ENCODE measurements around the gene PIGM. TPM values are rescaled to one million over a fixed set of nuclear protein-coding genes. Genes with fewer than 3 reads are reported as not detected.

PIGM gene
- total RNA-seq, 1 experiment from 2014 or later: 7.7 TPM

GRCh38 chr1:160025314-160025713 lies 6.5 kb downstream of the PIGM start:
- BruUV-seq (replicated peaks): no TSS peak

GRCh38 chr1:160024195-160024905 lies 7.4 kb downstream of the PIGM start:
- peaks cover 6% of the 10 kb centered on the region for H3K36me3 Mint-ChIP-seq (ENCODE audit: insufficient read depth, unreplicated experiment)
- no peaks in the 10 kb centered on the region for H3K9me3 Mint-ChIP-seq (ENCODE audit: unreplicated experiment)
- DNase-seq (ENCODE audit: unreplicated experiment): no peak
- H3K4me3 Mint-ChIP-seq (ENCODE audit: unreplicated experiment): no peak overlapping the region
- intact Hi-C loops (cut with micrococcal nuclease): no loop called here
- peaks cover 22% of the 10 kb centered on the region for H3K4me1 Mint-ChIP-seq (ENCODE audit: insufficient read depth, unreplicated experiment)
- TF ChIP-seq CTCF (IDR thresholded peaks at IDR 0.05; ENCODE audit: unreplicated experiment): no peak
- ChIA-PET POLR2A (interaction anchor here (0.7 to 1.8 kb wide), 5 partner anchors 76 to 260 kb away, joined by 3 to 10 read pairs (median 3); partner anchors contain the start of gene TAGLN2), CTCF (interaction anchor here (0.6 to 14.6 kb wide), 12 partner anchors 8 to 900 kb away, joined by 3 to 248 read pairs (median 4); partner anchors contain the start of gene DUSP23)
- BruUV-seq (replicated peaks): no TSS peak
- no peak overlapping the region for H3K27ac Mint-ChIP-seq (ENCODE audit: low read depth, unreplicated experiment)
- no peaks in the 10 kb centered on the region for H3K27me3 Mint-ChIP-seq (ENCODE audit: insufficient read depth, unreplicated experiment)

More at GRCh38 chr1:160025314-160025713, 6.5 kb downstream of the PIGM start:
- peaks cover 6% of the 10 kb centered on the region for H3K36me3 Mint-ChIP-seq (ENCODE audit: insufficient read depth, unreplicated experiment)
- H3K27ac Mint-ChIP-seq (ENCODE audit: low read depth, unreplicated experiment): no peak overlapping the region
- H3K27me3 Mint-ChIP-seq (ENCODE audit: insufficient read depth, unreplicated experiment): no peaks in the 10 kb centered on the region
- H3K4me1 Mint-ChIP-seq (ENCODE audit: insufficient read depth, unreplicated experiment): peaks cover 26% of the 10 kb centered on the region
- DNase-seq (ENCODE audit: unreplicated experiment): no peak
- POLR2A ChIA-PET: interaction anchor here (1.0 to 1.2 kb wide), 2 partner anchors 92 to 100 kb away, joined by 3 read pairs; partner anchors contain the start of gene TAGLN2
- no peaks in the 10 kb centered on the region for H3K9me3 Mint-ChIP-seq (ENCODE audit: unreplicated experiment)
- no peak overlapping the region for H3K4me3 Mint-ChIP-seq (ENCODE audit: unreplicated experiment)
- CTCF ChIA-PET: interaction anchor here (1.4 to 14.6 kb wide), 4 partner anchors 18 to 89 kb away, joined by 3 to 248 read pairs (median 16); no protein-coding TSS in a partner anchor
- intact Hi-C loops (cut with micrococcal nuclease): no loop called here
- no peak for TF ChIP-seq CTCF (IDR thresholded peaks at IDR 0.05; ENCODE audit: unreplicated experiment)

- H3K4me1 Mint-ChIP-seq (ENCODE audit: insufficient read depth, unreplicated experiment): peaks cover 28% of the 10 kb centered on the region
- no peak for TF ChIP-seq CTCF (IDR thresholded peaks at IDR 0.05; ENCODE audit: unreplicated experiment)
- CTCF ChIA-PET: interaction anchor here (0.6 to 14.6 kb wide), 9 partner anchors 16 to 226 kb away, joined by 3 to 248 read pairs (median 7); no protein-coding TSS in a partner anchor
- peak; percentile 78 for DNase-seq (ENCODE audit: unreplicated experiment)
- H3K27ac Mint-ChIP-seq (ENCODE audit: low read depth, unreplicated experiment): no peak overlapping the region
- POLR2A ChIA-PET: interaction anchor here (0.5 to 2.0 kb wide), 5 partner anchors 9 to 770 kb away, joined by 3 to 16 read pairs (median 5); partner anchors contain the start of genes PIGM and TAGLN2
- intact Hi-C loops (cut with micrococcal nuclease): no loop called here
- no peaks in the 10 kb centered on the region for H3K27me3 Mint-ChIP-seq (ENCODE audit: insufficient read depth, unreplicated experiment)
- no peak overlapping the region for H3K4me3 Mint-ChIP-seq (ENCODE audit: unreplicated experiment)
- peaks cover 6% of the 10 kb centered on the region for H3K36me3 Mint-ChIP-seq (ENCODE audit: insufficient read depth, unreplicated experiment)
- no peaks in the 10 kb centered on the region for H3K9me3 Mint-ChIP-seq (ENCODE audit: unreplicated experiment)
- no TSS peak for BruUV-seq (replicated peaks)
Observed at GRCh38 chr1:160022330-160023310, 9.2 kb downstream of the PIGM start.

Measured in MCF 10A (cell line).